Lung (tissue), 12 donors: Measurements from ENCODE around the gene ANKS1B. TPM values are rescaled to one million over a fixed set of nuclear protein-coding genes. Genes with fewer than 3 reads are reported as not detected.

ENCODE experiments used
- ATAC-seq: fragments of 200-7000 bp; cut with Tn5 transposase; one replicate; pipeline ENCODE4 v1.9.1; 2020; ENCODE audit warnings: moderate number of reproducible peaks; ENCODE audit not compliant: insufficient read depth, low FRiP score
- DNase-seq, 3 donors: peaks; one replicate each; pipeline ENCODE4 v3.0.0-alpha.2; 2013 to 2017
- H3K27ac ChIP-seq, 2 donors: one replicate each; pipeline ENCODE4 v1.5.1; 2013; ENCODE audit warnings: mild to moderate bottlenecking in 2 of 2, moderate library complexity in 2 of 2, control low read depth in 1 of 2, inconsistent platforms in 1 of 2, low read depth in 1 of 2, low read length in 1 of 2
- H3K27me3 ChIP-seq, 3 donors: one replicate each; pipeline ENCODE4 v1.5.1; 2013; ENCODE audit warnings: low read length in 2 of 3; ENCODE audit not compliant: control insufficient read depth in 3 of 3, insufficient read depth in 3 of 3
- H3K36me3 ChIP-seq, 4 donors: one replicate each; pipeline ENCODE4 v1.5.1; 2013; ENCODE audit warnings: low read length in 4 of 4, mild to moderate bottlenecking in 1 of 4, moderate library complexity in 1 of 4; ENCODE audit not compliant: control insufficient read depth in 4 of 4, insufficient read depth in 4 of 4
- H3K4me1 ChIP-seq, 5 donors: one replicate each; pipeline ENCODE4 v1.5.1; 2013; ENCODE audit warnings: low read length in 5 of 5, mild to moderate bottlenecking in 2 of 5, moderate library complexity in 1 of 5; ENCODE audit not compliant: control insufficient read depth in 5 of 5, insufficient read depth in 5 of 5
- H3K4me3 ChIP-seq: one replicate; pipeline ENCODE4 v1.5.1; 2013; ENCODE audit warnings: mild to moderate bottlenecking, control low read depth, moderate library complexity
- H3K9ac ChIP-seq, 2 donors: one replicate each; pipeline ENCODE4 v1.5.1; 2013; ENCODE audit warnings: low read length in 2 of 2, control low read depth in 1 of 2; ENCODE audit not compliant: insufficient read depth in 1 of 2
- H3K9me3 ChIP-seq, 4 donors: one replicate each; pipeline ENCODE4 v1.5.1; 2013; ENCODE audit warnings: low read length in 3 of 4, mild to moderate bottlenecking in 1 of 4, moderate library complexity in 1 of 4; ENCODE audit not compliant: control insufficient read depth in 4 of 4, insufficient read depth in 3 of 4
- WGBS, 2 donors: extraction: QIAGEN DNeasy Blood & Tissue Kit; methylation state at CpG; one replicate each; pipeline ENCODE4 v1.1.7; 2013; 5-methylcytosine and 5-hydroxymethylcytosine counted together
- polyA plus RNA-seq, 2 donors: library from polyadenylated mRNA; stranded (reverse); fragments of 200-250 nt; gene quantifications; one replicate each; pipeline ENCODE4 v1.2.1, GENCODE V29; 2013
- total RNA-seq, 2 donors: library from RNA; depleted of rRNA in 1 of 2; stranded (reverse); fragments of >200 nt in 1 of 2; gene quantifications; one replicate each; pipeline ENCODE4 v1.2.1, GENCODE V29; 2014 to 2021
- TF ChIP-seq, protein P1 (sequence below): IDR thresholded peaks from 2 replicates; pipeline ENCODE4 v1.5.1; 2012; ENCODE audit warnings: mild to moderate bottlenecking; ENCODE audit errors: control extremely low read depth, extremely low read depth
- donor health status: control.
- donor health status: control.
- donor health status: Bipolar disorder and iron deficiency.
- donor health status: healthy.
- donor health status: DM: yes; HTN: yes; CAD: no.

ANKS1B gene
- total and polyA plus RNA-seq, 4 donors: 0.32 to 10.3 (median 3.7) TPM

DNA sequence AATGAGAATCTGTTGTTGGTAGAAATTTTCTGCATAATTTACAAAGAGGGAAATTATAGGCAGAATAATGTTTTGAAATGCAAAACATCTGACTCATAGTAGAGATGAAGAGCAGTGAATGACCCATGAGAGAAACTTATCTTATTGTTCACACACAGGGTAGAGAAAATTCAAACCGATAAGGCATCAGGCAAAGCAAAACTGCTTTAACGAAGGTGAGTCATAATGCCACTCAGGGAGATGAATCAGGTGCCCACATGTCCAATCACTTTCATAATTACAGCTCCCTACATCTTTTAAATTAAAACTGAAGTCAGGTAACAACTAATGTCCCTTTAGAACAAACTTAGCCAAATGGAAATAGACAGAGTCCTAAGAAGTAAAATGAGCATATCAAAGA, 602.7 kb downstream of the ANKS1B start:
- no peak overlapping the region for H3K27ac ChIP-seq
- 72 to 91% methylated on average over 2 of the region's 2 CpGs for WGBS, 2 donors

DNA sequence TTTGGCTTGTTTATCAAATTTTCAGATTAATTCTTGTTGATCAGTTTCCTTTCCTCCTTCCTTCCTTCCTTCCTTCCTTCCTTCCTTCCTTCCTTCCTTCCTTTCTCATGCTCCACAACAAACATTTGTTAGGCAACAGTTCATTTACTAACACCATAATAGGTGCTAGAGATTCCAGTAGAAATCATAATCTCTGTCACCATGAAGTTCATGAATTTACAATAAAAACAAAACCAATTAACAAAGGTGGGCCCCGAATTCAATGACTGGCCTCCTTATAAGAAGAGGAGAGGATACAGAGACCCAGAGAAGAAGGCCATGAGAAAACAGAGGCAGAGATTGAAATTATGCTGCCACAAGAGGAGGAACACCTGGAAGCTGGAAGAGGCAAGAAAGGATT, 604.0 kb downstream of the ANKS1B start:
- ATAC-seq (no peak), DNase-seq (no peak)
- H3K27ac ChIP-seq: no peak overlapping the region
- no peaks in the 10 kb centered on the region for H3K27me3 ChIP-seq
- TF ChIP-seq, protein P1, sequence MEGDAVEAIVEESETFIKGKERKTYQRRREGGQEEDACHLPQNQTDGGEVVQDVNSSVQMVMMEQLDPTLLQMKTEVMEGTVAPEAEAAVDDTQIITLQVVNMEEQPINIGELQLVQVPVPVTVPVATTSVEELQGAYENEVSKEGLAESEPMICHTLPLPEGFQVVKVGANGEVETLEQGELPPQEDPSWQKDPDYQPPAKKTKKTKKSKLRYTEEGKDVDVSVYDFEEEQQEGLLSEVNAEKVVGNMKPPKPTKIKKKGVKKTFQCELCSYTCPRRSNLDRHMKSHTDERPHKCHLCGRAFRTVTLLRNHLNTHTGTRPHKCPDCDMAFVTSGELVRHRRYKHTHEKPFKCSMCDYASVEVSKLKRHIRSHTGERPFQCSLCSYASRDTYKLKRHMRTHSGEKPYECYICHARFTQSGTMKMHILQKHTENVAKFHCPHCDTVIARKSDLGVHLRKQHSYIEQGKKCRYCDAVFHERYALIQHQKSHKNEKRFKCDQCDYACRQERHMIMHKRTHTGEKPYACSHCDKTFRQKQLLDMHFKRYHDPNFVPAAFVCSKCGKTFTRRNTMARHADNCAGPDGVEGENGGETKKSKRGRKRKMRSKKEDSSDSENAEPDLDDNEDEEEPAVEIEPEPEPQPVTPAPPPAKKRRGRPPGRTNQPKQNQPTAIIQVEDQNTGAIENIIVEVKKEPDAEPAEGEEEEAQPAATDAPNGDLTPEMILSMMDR: no peak
- peaks cover 0 to 4% (median 0%) of the 10 kb centered on the region in 5 donors for H3K4me1 ChIP-seq
- no peak overlapping the region for H3K9ac ChIP-seq
- H3K4me3 ChIP-seq: no peak overlapping the region
- 73 to 89% methylated on average over 1 of the region's 1 CpG for WGBS, 2 donors
- H3K9me3 ChIP-seq: no peaks in the 10 kb centered on the region
- no peaks in the 10 kb centered on the region for H3K36me3 ChIP-seq

More for the DNA sequence above, 602.7 kb downstream of the ANKS1B start:
- no peak for DNase-seq
- H3K9ac ChIP-seq: no peak overlapping the region
- no peaks in the 10 kb centered on the region for H3K27me3 ChIP-seq
- H3K36me3 ChIP-seq: no peaks in the 10 kb centered on the region
- H3K4me3 ChIP-seq: no peak overlapping the region
- no peak for ATAC-seq
- TF ChIP-seq, protein P1: no peak
- no peaks in the 10 kb centered on the region for H3K9me3 ChIP-seq
- H3K4me1 ChIP-seq: peaks cover 0 to 9% (median 0%) of the 10 kb centered on the region in 5 donors

DNA sequence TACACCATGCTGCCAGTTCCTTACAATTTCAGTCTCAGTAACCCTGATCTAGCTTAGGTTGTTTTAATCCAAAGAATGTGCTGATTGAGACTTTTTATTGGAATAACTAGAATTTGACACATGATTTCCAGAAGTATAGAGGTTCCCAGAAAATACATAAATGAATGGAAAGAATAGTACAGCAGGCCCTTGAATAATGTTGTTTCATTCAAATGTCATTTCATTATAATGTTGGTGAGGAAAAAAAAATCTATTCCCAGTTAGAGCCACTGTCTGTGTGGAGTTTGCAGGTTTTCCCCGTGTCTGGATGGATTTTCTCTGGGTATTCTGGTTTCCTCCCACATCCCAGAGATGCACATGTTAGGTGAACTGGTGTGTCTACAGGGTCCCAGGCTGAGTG, 610.7 kb downstream of the ANKS1B start:
- WGBS, 2 donors: 85 to 94% methylated on average over 1 of the region's 1 CpG
- no peaks in the 10 kb centered on the region for H3K27me3 ChIP-seq
- ATAC-seq: no peak
- no peak for DNase-seq
- H3K36me3 ChIP-seq: no peaks in the 10 kb centered on the region
- H3K4me1 ChIP-seq: peaks cover 0 to 6% (median 3%) of the 10 kb centered on the region in 5 donors
- H3K9me3 ChIP-seq: no peaks in the 10 kb centered on the region
- H3K4me3 ChIP-seq: no peak overlapping the region
- no peak overlapping the region for H3K27ac ChIP-seq
- no peak overlapping the region for H3K9ac ChIP-seq
- TF ChIP-seq, protein P1: no peak
